AG10803 (cell line): ENCODE results near the gene MRPL50.

Experiments used
- DNase-seq: peaks from one replicate; pipeline ENCODE4 v3.0.0; 2010; ENCODE audit warnings: low read depth
- H3K4me3 ChIP-seq: 2 replicates; pipeline ENCODE4 v1.5.1; 2011; ENCODE audit warnings: mild to moderate bottlenecking, low read length, control low read depth
- TF ChIP-seq, protein P1 (sequence below): conservative IDR thresholded peaks from 2 replicates; pipeline ENCODE4 v1.5.1; 2011; ENCODE audit warnings: mild to moderate bottlenecking, low read length, control low read depth, inconsistent platforms

Gene MRPL50

GRCh38 chr9:101408374-101409078 lies 10.1 kb upstream of the MRPL50 start:
- H3K4me3 ChIP-seq, result no peak overlapping the region
- no peak for DNase-seq
- TF ChIP-seq, protein P1, sequence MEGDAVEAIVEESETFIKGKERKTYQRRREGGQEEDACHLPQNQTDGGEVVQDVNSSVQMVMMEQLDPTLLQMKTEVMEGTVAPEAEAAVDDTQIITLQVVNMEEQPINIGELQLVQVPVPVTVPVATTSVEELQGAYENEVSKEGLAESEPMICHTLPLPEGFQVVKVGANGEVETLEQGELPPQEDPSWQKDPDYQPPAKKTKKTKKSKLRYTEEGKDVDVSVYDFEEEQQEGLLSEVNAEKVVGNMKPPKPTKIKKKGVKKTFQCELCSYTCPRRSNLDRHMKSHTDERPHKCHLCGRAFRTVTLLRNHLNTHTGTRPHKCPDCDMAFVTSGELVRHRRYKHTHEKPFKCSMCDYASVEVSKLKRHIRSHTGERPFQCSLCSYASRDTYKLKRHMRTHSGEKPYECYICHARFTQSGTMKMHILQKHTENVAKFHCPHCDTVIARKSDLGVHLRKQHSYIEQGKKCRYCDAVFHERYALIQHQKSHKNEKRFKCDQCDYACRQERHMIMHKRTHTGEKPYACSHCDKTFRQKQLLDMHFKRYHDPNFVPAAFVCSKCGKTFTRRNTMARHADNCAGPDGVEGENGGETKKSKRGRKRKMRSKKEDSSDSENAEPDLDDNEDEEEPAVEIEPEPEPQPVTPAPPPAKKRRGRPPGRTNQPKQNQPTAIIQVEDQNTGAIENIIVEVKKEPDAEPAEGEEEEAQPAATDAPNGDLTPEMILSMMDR, result no peak

DNA sequence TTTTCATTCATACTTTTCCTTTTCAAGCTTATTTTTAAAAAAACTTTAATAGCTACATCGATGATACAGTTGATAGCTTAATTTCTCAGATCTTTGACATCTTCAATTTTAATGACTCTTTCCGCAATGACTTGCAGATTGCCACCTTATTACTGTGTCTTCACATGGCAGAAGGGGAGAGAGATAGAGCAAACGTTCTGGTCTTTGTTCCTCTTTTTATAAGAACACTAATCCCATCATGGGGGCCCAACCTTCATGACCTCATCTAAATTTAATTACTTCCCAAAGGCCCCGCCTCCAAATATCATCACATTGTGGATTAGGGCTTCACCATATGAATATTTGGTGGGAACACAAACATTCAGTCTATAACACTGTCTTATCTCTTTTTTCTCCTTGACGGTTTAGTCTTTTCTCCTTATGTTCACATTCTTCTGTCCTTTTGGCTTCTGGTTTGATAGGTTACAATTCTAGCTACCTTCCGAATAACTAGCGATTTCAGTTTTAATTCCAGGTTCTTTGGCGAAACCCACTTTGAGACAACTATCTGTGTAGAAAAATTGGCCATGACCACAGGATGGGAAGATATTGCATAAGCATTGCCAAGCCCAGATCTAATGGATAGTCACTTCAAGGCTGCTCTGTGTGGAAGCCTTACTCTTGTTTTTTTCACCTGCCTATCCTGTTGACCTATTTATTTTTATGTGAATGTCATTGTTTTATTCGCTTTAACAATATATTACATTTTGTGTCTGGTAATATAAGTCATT lies 5.3 kb upstream of the MRPL50 start:
- H3K4me3 ChIP-seq, result no peak overlapping the region
- DNase-seq, result no peak
- TF ChIP-seq, protein P1, result no peak

GRCh38 chr9:101400120-101400519 lies 1.7 kb upstream of the MRPL50 start:
- TF ChIP-seq, protein P1, result no peak
- peak overlapping the region; percentile 10; the same call in 1 of the 2 replicates for H3K4me3 ChIP-seq
- DNase-seq, result no peak

GRCh38 chr9:101399643-101399970 lies 1.2 kb upstream of the MRPL50 start:
- H3K4me3 ChIP-seq, result peak overlapping the region; percentile 81
- DNase-seq, result no peak
- TF ChIP-seq, protein P1, result no peak

GRCh38 chr9:101398930-101399642 lies 668 bp upstream of the MRPL50 start:
- peak overlapping the region; percentile 81 for H3K4me3 ChIP-seq
- TF ChIP-seq, protein P1, result no peak
- no peak for DNase-seq

DNA sequence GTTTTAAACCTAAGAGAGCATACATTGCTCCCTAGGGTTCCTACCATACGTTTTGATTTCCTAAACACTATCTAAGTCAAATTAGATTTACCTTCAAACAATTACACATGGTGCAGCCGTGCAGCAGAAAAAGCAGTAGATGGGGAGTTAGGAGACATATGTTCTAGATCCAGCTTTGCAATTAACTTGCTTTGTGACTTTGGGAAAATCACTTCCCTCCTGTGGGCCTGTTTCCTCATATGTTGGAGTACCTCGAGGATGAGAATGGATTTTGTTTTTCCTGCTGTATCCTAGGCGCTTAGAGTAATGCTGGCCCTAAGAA lies 711 bp downstream of the MRPL50 start:
- no peak for DNase-seq
- peak overlapping the region; percentile 85 for H3K4me3 ChIP-seq
- TF ChIP-seq, protein P1, result no peak
